ENCODE results near the gene COL4A6. TPM values are rescaled to one million over a fixed set of nuclear protein-coding genes. Genes with fewer than 3 reads are reported as not detected.

COL4A6 gene
- total RNA-seq, 2 experiments from 2014 or later = not detected

DNA sequence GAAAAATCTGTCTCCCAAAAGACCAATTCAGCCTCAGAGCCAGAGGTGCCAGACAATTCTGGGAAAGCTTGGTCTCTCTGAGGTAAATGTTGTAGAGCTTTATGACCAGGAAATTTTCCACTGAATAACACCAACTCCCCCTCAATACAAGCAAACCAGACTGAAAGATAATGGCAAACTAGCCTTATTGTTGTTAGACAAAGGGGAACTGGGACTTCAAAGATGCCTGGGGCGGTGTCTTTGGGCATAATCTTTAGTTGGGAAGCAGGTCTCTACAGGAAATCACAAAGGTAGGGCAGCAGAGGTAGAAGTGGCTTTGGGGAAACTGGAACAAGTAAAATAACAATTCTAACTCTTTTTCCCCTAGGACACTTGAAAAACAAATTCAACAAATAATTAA is 12.0 kb downstream of the COL4A6 start:
- Histone ChIP-seq H3K4me3 (ENCODE audit: low read depth, low read length, poor library complexity, severe bottlenecking) (no peak overlapping the region), H3K4me1 (ENCODE audit: insufficient read depth, low read length, poor library complexity, severe bottlenecking) (no peaks in the 10 kb centered on the region), H3K9me2 (ENCODE audit: insufficient read depth, low read length) (no peaks in the 10 kb centered on the region), H3K79me2 (ENCODE audit: insufficient read depth, low read depth, low read length) (no peaks in the 10 kb centered on the region), H3K4me2 (ENCODE audit: low read length) (no peak overlapping the region), H3K36me3 (ENCODE audit: insufficient read depth, low read length) (no peaks in the 10 kb centered on the region), H2AFZ (ENCODE audit: low read length) (no peak overlapping the region), H3K9me3 (ENCODE audit: low read length) (no peaks in the 10 kb centered on the region), H3K27ac (ENCODE audit: low read depth, low read length, poor library complexity, severe bottlenecking) (no peak overlapping the region), H4K20me1 (ENCODE audit: insufficient read depth, low read length) (no peaks in the 10 kb centered on the region)
- ChIA-PET POLR2A (no interaction called here), CTCF (ENCODE audit: unreplicated experiment) (no interaction called here)
- no peak for TF ChIP-seq EZH2phosphoT487 (IDR thresholded peaks at IDR 0.05; ENCODE audit: borderline replicate concordance, low read depth, low read length)
- TF ChIP-seq, protein P1, sequence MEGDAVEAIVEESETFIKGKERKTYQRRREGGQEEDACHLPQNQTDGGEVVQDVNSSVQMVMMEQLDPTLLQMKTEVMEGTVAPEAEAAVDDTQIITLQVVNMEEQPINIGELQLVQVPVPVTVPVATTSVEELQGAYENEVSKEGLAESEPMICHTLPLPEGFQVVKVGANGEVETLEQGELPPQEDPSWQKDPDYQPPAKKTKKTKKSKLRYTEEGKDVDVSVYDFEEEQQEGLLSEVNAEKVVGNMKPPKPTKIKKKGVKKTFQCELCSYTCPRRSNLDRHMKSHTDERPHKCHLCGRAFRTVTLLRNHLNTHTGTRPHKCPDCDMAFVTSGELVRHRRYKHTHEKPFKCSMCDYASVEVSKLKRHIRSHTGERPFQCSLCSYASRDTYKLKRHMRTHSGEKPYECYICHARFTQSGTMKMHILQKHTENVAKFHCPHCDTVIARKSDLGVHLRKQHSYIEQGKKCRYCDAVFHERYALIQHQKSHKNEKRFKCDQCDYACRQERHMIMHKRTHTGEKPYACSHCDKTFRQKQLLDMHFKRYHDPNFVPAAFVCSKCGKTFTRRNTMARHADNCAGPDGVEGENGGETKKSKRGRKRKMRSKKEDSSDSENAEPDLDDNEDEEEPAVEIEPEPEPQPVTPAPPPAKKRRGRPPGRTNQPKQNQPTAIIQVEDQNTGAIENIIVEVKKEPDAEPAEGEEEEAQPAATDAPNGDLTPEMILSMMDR (conservative IDR thresholded peaks at IDR 0.05; ENCODE audit: low read length) = no peak
- intact Hi-C loops (cut with micrococcal nuclease; ENCODE audit: unreplicated experiment) = no loop called here
- no TSS peak for BruUV-seq (replicated peaks)
- DNase-seq (ENCODE audit: low spot score) = no peak

DNA sequence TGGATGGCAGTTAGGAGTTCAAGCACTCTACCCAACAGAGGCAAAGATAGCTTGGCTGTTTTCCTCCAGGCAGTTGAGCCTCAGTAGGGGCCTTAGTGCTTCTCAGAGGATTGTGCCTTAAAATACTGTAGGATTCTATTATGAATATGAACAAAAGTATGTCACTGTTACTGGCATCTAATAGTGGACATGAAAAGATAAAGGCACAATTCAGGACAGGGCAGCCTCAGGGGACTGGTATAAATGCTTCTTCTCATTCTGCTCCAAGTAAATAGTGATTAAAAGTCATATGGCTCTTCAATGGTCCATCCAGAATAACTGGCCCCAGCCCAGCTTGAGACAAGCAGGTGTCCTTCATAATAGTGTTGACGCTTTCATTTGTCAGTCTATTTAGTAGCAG is 17.7 kb downstream of the COL4A6 start:
- Histone ChIP-seq H3K79me2 (ENCODE audit: insufficient read depth, low read depth, low read length) (no peaks in the 10 kb centered on the region), H3K36me3 (ENCODE audit: insufficient read depth, low read length) (no peaks in the 10 kb centered on the region), H3K4me2 (ENCODE audit: low read length) (no peak overlapping the region), H2AFZ (ENCODE audit: low read length) (no peak overlapping the region), H3K4me3 (ENCODE audit: low read depth, low read length, poor library complexity, severe bottlenecking) (no peak overlapping the region), H3K27ac (ENCODE audit: low read depth, low read length, poor library complexity, severe bottlenecking) (no peak overlapping the region), H3K9me2 (ENCODE audit: insufficient read depth, low read length) (no peaks in the 10 kb centered on the region), H3K4me1 (ENCODE audit: insufficient read depth, low read length, poor library complexity, severe bottlenecking) (no peaks in the 10 kb centered on the region), H3K9me3 (ENCODE audit: low read length) (no peaks in the 10 kb centered on the region), H4K20me1 (ENCODE audit: insufficient read depth, low read length) (no peaks in the 10 kb centered on the region)
- CTCF ChIA-PET (ENCODE audit: unreplicated experiment) = no interaction called here
- intact Hi-C loops (cut with micrococcal nuclease; ENCODE audit: unreplicated experiment) = no loop called here
- no peak for DNase-seq (ENCODE audit: low spot score)
- POLR2A ChIA-PET = no interaction called here
- BruUV-seq (replicated peaks) = no TSS peak
- TF ChIP-seq, protein P1 (conservative IDR thresholded peaks at IDR 0.05; ENCODE audit: low read length) = no peak
- no peak for TF ChIP-seq EZH2phosphoT487 (IDR thresholded peaks at IDR 0.05; ENCODE audit: borderline replicate concordance, low read depth, low read length)

DNA sequence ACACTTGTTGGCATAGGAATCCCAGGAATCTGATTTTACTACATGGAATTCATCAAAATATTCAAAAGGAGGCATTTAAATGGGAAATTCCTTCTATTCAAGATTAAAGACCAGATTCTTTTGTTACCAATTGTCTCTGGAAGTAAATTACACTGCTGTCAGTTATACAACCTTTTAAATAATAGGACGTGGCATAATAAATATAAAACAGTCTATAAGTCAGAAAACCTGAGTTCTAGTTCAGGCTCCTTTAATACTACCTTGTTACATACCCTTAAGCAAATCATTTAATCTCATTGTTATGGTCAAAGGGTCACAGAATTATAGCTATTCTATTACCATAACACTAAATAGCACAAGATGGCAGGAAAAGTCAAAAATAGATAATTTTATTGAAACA is 18.8 kb downstream of the COL4A6 start:
- TF ChIP-seq, protein P1 (conservative IDR thresholded peaks at IDR 0.05; ENCODE audit: low read length) = no peak
- no peak for TF ChIP-seq EZH2phosphoT487 (IDR thresholded peaks at IDR 0.05; ENCODE audit: borderline replicate concordance, low read depth, low read length)
- no peak overlapping the region for H3K4me2 ChIP-seq (ENCODE audit: low read length)
- no peak for DNase-seq (ENCODE audit: low spot score)
- no peaks in the 10 kb centered on the region for H4K20me1 ChIP-seq (ENCODE audit: insufficient read depth, low read length)
- H3K4me1 ChIP-seq (ENCODE audit: insufficient read depth, low read length, poor library complexity, severe bottlenecking) = no peaks in the 10 kb centered on the region
- H3K4me3 ChIP-seq (ENCODE audit: low read depth, low read length, poor library complexity, severe bottlenecking) = no peak overlapping the region
- H3K36me3 ChIP-seq (ENCODE audit: insufficient read depth, low read length) = no peaks in the 10 kb centered on the region
- intact Hi-C loops (cut with micrococcal nuclease; ENCODE audit: unreplicated experiment) = no loop called here
- H3K27ac ChIP-seq (ENCODE audit: low read depth, low read length, poor library complexity, severe bottlenecking) = no peak overlapping the region
- no peaks in the 10 kb centered on the region for H3K9me2 ChIP-seq (ENCODE audit: insufficient read depth, low read length)
- ChIA-PET CTCF (ENCODE audit: unreplicated experiment) (no interaction called here), POLR2A (no interaction called here)
- H2AFZ ChIP-seq (ENCODE audit: low read length) = no peak overlapping the region
- H3K79me2 ChIP-seq (ENCODE audit: insufficient read depth, low read depth, low read length) = no peaks in the 10 kb centered on the region
- BruUV-seq (replicated peaks) = no TSS peak
- H3K9me3 ChIP-seq (ENCODE audit: low read length) = no peaks in the 10 kb centered on the region

All from OCI-LY7 (cell line).